GDM1 (cell line): Measurements from ENCODE around the gene SRRM5.
"Not testable (repeated sequence)": the region's sequence is repeated elsewhere in the genome, so short reads cannot be mapped to it uniquely, and the experiment has no call there.

Experiments
- DNase-seq: peaks from one replicate; lab custom pipeline; 2025; lab: John Stamatoyannopoulos, UW

SRRM5 gene

GRCh38 chr19:43611788-43612187 is at the start of gene SRRM5:
SRRM5 (plus strand) TSS chr19:43612088; CDS start chr19:43612122, 34 bp downstream.
- no peak for DNase-seq

- DNase-seq, result no peak
These were observed 49.6 kb upstream of the SRRM5 start for GRCh38 chr19:43562226-43562697.

GRCh38 chr19:43562698-43563241 is 49.1 kb upstream of the SRRM5 start:
- DNase-seq, result peak; percentile 86

GRCh38 chr19:43563816-43564457 is 48.0 kb upstream of the SRRM5 start:
- DNase-seq, result no peak

- no peak for DNase-seq
These were observed 47.1 kb upstream of the SRRM5 start for GRCh38 chr19:43564800-43565199.

GRCh38 chr19:43569657-43570056 is 42.2 kb upstream of the SRRM5 start:
- DNase-seq, result no peak

GRCh38 chr19:43570174-43570791 is 41.6 kb upstream of the SRRM5 start:
- DNase-seq, result no peak

GRCh38 chr19:43572171-43572588 is 39.7 kb upstream of the SRRM5 start:
- no peak for DNase-seq

GRCh38 chr19:43574424-43575155 is 37.3 kb upstream of the SRRM5 start:
- no peak for DNase-seq

GRCh38 chr19:43575156-43575950 is 36.5 kb upstream of the SRRM5 start, which contains the start of the genes PINLYP and XRCC1:
PINLYP (plus strand) TSS chr19:43575801; CDS start chr19:43577192, 1,391 bp downstream.
XRCC1 (minus strand) TSS chr19:43575527; CDS start chr19:43575458, 69 bp downstream.
- DNase-seq, result peak; percentile 98

- no peak for DNase-seq
These were observed 35.7 kb upstream of the SRRM5 start for GRCh38 chr19:43575955-43576878.

- no peak for DNase-seq
These were observed 33.1 kb upstream of the SRRM5 start for GRCh38 chr19:43578787-43579186.

GRCh38 chr19:43581467-43581866 is 30.4 kb upstream of the SRRM5 start:
- DNase-seq, result no peak

GRCh38 chr19:43582495-43582894 is 29.4 kb upstream of the SRRM5 start:
- no peak for DNase-seq

- no peak for DNase-seq
These were observed 27.4 kb upstream of the SRRM5 start for GRCh38 chr19:43584484-43584883.

- DNase-seq, result no peak
These were observed 25.5 kb upstream of the SRRM5 start for GRCh38 chr19:43586346-43586745.

GRCh38 chr19:43587029-43587428 is 24.9 kb upstream of the SRRM5 start:
- not testable (repeated sequence) for DNase-seq

GRCh38 chr19:43589277-43589676 is 22.6 kb upstream of the SRRM5 start:
- no peak for DNase-seq

- DNase-seq, result no peak
These were observed 22.2 kb upstream of the SRRM5 start for GRCh38 chr19:43589678-43590077.
